SK-N-SH (cell line): ENCODE results near the gene AP4B1. TPM values are rescaled to one million over a fixed set of nuclear protein-coding genes. Genes with fewer than 3 reads are reported as not detected.

Experiments
- CTCF ChIA-PET: fragments of 300-600, 350-600 bp; formaldehyde crosslinking; extraction: SDS; loops from one replicate; lab custom pipeline; 2021; lab: Yijun Ruan, JAX
- POLR2A ChIA-PET: fragments of 350-600 bp; sonication (Branson Sonifier 250); formaldehyde crosslinking; extraction: SDS; loops from one replicate; lab custom pipeline; 2020; ENCODE audit warnings: antibody characterized with exemption, inconsistent platforms; lab: Yijun Ruan, JAX
- DNase-seq: peaks from one replicate; pipeline ENCODE4 v3.0.0; 2012
- H2AFZ ChIP-seq: fragments of 200-600 bp; sonication (generic); 2 replicates; pipeline ENCODE4 v1.8.1; 2016; ENCODE audit warnings: antibody characterized with exemption, mild to moderate bottlenecking, low read depth
- H3F3A ChIP-seq: fragments of 200-600 bp; sonication (generic); replicated peaks from 2 replicates; pipeline ENCODE3; 2016; ENCODE audit warnings: antibody characterized with exemption, mild to moderate bottlenecking; ENCODE audit not compliant: insufficient read depth
- H3K27ac ChIP-seq, 2 experiments: fragments of 200-500 bp in 1 of 2; fragments of 200-600 bp in 1 of 2; sonication (Bioruptor generic) in 1 of 2; sonication (generic), shearing (Covaris generic) in 1 of 2; 2 replicates each; pipeline versions ENCODE4 v1.5.1 to v1.6.1; 2014 to 2016; ENCODE audit warnings: low read depth in 2 of 2, inconsistent platforms in 1 of 2, low read length in 1 of 2, mild to moderate bottlenecking in 1 of 2, mixed read lengths in 1 of 2
- H3K27me3 ChIP-seq: fragments of 200-600 bp; sonication (generic), shearing (Covaris generic); 2 replicates; pipeline ENCODE4 v1.6.1; 2016; ENCODE audit warnings: mixed run types; ENCODE audit not compliant: insufficient read depth
- H3K36me3 ChIP-seq, 2 experiments: fragments of 200-500 bp in 1 of 2; fragments of 200-600 bp in 1 of 2; sonication (Bioruptor generic) in 1 of 2; sonication (generic) in 1 of 2; replicated peaks in 1 of 2; 2 replicates each; pipeline versions ENCODE3 to v1.5.1; 2014 to 2016; ENCODE audit warnings: low read length in 1 of 2, mild to moderate bottlenecking in 1 of 2; ENCODE audit not compliant: insufficient read depth in 2 of 2, control insufficient read depth in 1 of 2
- H3K4me1 ChIP-seq, 2 experiments: fragments of 200-500 bp in 1 of 2; fragments of 200-600 bp in 1 of 2; sonication (Bioruptor generic) in 1 of 2; sonication (generic), shearing (Covaris generic) in 1 of 2; 2 replicates each; pipeline versions ENCODE4 v1.5.1 to v1.6.1; 2014 to 2016; ENCODE audit warnings: low read depth in 1 of 2, low read length in 1 of 2, mixed run types in 1 of 2; ENCODE audit not compliant: insufficient read depth in 2 of 2, control insufficient read depth in 1 of 2
- H3K4me2 ChIP-seq: fragments of 200-600 bp; sonication (generic), shearing (Covaris generic); 2 replicates; pipeline ENCODE4 v1.6.1; 2017; ENCODE audit warnings: mixed run types
- H3K4me3 ChIP-seq, 2 experiments: fragments of 200-500 bp in 1 of 2; fragments of 200-600 bp in 1 of 2; sonication (Bioruptor generic) in 1 of 2; sonication (generic), shearing (Covaris generic) in 1 of 2; 2 replicates each; pipeline versions ENCODE4 v1.5.1 to v1.8.1; 2014 to 2016; ENCODE audit warnings: low read depth in 2 of 2, inconsistent platforms in 1 of 2, low read length in 1 of 2, mild to moderate bottlenecking in 1 of 2, mixed read lengths in 1 of 2, moderate library complexity in 1 of 2
- H3K79me2 ChIP-seq: fragments of 200-600 bp; sonication (generic); 2 replicates; pipeline ENCODE4 v1.8.1; 2017; ENCODE audit warnings: mild to moderate bottlenecking; ENCODE audit not compliant: insufficient read depth
- H3K9ac ChIP-seq: fragments of 200-600 bp; sonication (generic); 2 replicates; pipeline ENCODE4 v1.6.1; 2017; ENCODE audit warnings: mixed run types
- H3K9me2 ChIP-seq: fragments of 200-600 bp; sonication (generic); 2 replicates; pipeline ENCODE4 v1.6.1; 2017; ENCODE audit warnings: mixed run types
- H3K9me3 ChIP-seq: fragments of 200-600 bp; sonication (generic); 2 replicates; pipeline ENCODE4 v1.6.1; 2017; ENCODE audit warnings: mixed run types, mild to moderate bottlenecking, moderate library complexity
- H4K20me1 ChIP-seq: fragments of 200-600 bp; sonication (generic); 2 replicates; pipeline ENCODE4 v1.6.1; 2017; ENCODE audit warnings: mild to moderate bottlenecking, mixed run types; ENCODE audit not compliant: insufficient read depth
- ELF1 ChIP-seq: IDR thresholded peaks from 2 replicates; pipeline ENCODE4 v1.4.0; 2012
- GABPA ChIP-seq: IDR thresholded peaks from 2 replicates; pipeline ENCODE4 v1.4.0; 2012; ENCODE audit warnings: low read depth, mild to moderate bottlenecking
- JUND ChIP-seq: IDR thresholded peaks from 2 replicates; pipeline ENCODE4 v1.4.0; 2012
- MEF2A ChIP-seq: IDR thresholded peaks from 2 replicates; pipeline ENCODE4 v1.4.0; 2012; ENCODE audit warnings: low read depth, borderline replicate concordance
- NRF1 ChIP-seq: IDR thresholded peaks from 2 replicates; pipeline ENCODE4 v1.6.1; 2012; ENCODE audit warnings: low read depth, mild to moderate bottlenecking, low read length
- POLR2AphosphoS5 ChIP-seq: IDR thresholded peaks from 2 replicates; pipeline ENCODE4 v1.6.1; 2012; ENCODE audit warnings: low read depth, low read length
- RFX5 ChIP-seq: IDR thresholded peaks from 2 replicates; pipeline ENCODE4 v1.6.1; 2012; ENCODE audit warnings: mild to moderate bottlenecking, improper control_type of control experiment, low read length
- SMC3 ChIP-seq: IDR thresholded peaks from 2 replicates; pipeline ENCODE4 v1.6.1; 2012; ENCODE audit warnings: low read depth, low read length, improper control_type of control experiment
- WGBS: methylation state at CpG from one replicate; pipeline ENCODE4 v1.1.6; 2017; ENCODE audit warnings: low lambda C conversion rate; 5-methylcytosine and 5-hydroxymethylcytosine counted together
- polyA plus RNA-seq, 3 experiments: library from polyadenylated mRNA; depleted of rRNA; stranded (reverse); fragments of >200 nt; gene quantifications; 2 replicates each; pipeline ENCODE4 v1.2.3, GENCODE V29; 2012
- TF ChIP-seq, protein P1 (sequence below): IDR thresholded peaks from 2 replicates; pipeline ENCODE4 v1.4.0; 2012; ENCODE audit warnings: low read depth, borderline replicate concordance
- TF ChIP-seq, protein P2 (sequence below): IDR thresholded peaks from 2 replicates; pipeline ENCODE4 v1.4.0; 2012; ENCODE audit warnings: low read depth
- TF ChIP-seq, protein P3 (sequence below): IDR thresholded peaks from 2 replicates; pipeline ENCODE4; 2012
- TF ChIP-seq, protein P4 (sequence below): IDR thresholded peaks from 2 replicates; pipeline ENCODE4 v1.4.0; 2012; ENCODE audit warnings: low read depth, borderline replicate concordance

AP4B1 gene
- polyA plus RNA-seq, 1 of the 3 experiments (the other 2 are of a cell fraction) = 11.5 TPM

DNA sequence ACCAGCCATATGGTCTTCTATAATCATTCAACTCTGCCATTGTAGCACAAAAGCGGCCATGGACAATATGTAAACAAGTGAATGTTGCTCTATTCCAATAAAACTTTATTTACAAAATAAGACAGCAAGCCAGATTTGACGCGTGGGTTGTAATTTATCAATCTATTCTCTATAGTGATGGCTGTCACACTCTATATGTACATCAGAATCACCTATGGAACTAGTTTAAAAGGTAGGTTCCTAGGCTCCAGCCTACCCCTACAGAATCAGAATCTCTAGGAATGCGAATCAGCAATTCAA, 24.9 kb downstream of the AP4B1 start (continued):
- TF ChIP-seq, protein P1, sequence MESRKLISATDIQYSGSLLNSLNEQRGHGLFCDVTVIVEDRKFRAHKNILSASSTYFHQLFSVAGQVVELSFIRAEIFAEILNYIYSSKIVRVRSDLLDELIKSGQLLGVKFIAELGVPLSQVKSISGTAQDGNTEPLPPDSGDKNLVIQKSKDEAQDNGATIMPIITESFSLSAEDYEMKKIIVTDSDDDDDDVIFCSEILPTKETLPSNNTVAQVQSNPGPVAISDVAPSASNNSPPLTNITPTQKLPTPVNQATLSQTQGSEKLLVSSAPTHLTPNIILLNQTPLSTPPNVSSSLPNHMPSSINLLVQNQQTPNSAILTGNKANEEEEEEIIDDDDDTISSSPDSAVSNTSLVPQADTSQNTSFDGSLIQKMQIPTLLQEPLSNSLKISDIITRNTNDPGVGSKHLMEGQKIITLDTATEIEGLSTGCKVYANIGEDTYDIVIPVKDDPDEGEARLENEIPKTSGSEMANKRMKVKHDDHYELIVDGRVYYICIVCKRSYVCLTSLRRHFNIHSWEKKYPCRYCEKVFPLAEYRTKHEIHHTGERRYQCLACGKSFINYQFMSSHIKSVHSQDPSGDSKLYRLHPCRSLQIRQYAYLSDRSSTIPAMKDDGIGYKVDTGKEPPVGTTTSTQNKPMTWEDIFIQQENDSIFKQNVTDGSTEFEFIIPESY = no peak

DNA sequence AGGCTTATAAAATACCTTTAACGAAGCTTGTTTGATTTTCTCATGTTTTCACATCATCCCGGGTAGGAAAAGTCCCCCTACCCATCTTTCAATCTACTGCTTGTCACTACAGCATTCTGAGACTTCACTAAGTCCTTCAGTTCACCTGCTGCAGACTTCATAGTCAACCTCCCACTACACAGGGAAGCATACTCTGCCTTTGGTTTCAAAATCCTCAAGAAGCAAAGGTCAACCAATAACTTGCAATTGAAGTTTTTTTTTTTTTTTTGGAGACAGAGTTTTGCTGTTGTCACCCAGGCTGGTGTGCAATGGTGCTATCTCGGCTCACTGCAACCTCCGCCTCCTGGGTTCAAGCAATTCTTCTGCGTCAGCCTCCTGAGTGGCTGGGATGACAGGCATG, 28.4 kb downstream of the AP4B1 start:
- H3K27ac ChIP-seq = no peak overlapping the region
- WGBS = 80% methylated on average over 5 of the region's 5 CpGs
- H3K79me2 ChIP-seq = no peaks in the 10 kb centered on the region
- no peaks in the 10 kb centered on the region for H3K9me3 ChIP-seq
- no peaks in the 10 kb centered on the region for H4K20me1 ChIP-seq
- H2AFZ ChIP-seq = no peak overlapping the region
- H3K9ac ChIP-seq = no peak overlapping the region
- TF ChIP-seq ELF1 = no peak
- TF ChIP-seq, protein P2, sequence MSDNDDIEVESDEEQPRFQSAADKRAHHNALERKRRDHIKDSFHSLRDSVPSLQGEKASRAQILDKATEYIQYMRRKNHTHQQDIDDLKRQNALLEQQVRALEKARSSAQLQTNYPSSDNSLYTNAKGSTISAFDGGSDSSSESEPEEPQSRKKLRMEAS = no peak
- no peak for TF ChIP-seq GABPA
- no peak for TF ChIP-seq NRF1
- TF ChIP-seq, protein P3, sequence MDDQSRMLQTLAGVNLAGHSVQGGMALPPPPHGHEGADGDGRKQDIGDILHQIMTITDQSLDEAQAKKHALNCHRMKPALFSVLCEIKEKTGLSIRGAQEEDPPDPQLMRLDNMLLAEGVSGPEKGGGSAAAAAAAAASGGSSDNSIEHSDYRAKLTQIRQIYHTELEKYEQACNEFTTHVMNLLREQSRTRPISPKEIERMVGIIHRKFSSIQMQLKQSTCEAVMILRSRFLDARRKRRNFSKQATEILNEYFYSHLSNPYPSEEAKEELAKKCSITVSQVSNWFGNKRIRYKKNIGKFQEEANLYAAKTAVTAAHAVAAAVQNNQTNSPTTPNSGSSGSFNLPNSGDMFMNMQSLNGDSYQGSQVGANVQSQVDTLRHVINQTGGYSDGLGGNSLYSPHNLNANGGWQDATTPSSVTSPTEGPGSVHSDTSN = no peak
- TF ChIP-seq POLR2AphosphoS5 = no peak
- TF ChIP-seq, protein P1 = no peak
- TF ChIP-seq, protein P4, sequence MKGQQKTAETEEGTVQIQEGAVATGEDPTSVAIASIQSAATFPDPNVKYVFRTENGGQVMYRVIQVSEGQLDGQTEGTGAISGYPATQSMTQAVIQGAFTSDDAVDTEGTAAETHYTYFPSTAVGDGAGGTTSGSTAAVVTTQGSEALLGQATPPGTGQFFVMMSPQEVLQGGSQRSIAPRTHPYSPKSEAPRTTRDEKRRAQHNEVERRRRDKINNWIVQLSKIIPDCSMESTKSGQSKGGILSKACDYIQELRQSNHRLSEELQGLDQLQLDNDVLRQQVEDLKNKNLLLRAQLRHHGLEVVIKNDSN = no peak
- no peak for TF ChIP-seq MEF2A
- TF ChIP-seq SMC3 = no peak
- TF ChIP-seq JUND = no peak
- no peak for TF ChIP-seq RFX5
- H3F3A ChIP-seq = no peaks in the 10 kb centered on the region
- no peak for DNase-seq
- no peaks in the 10 kb centered on the region for H3K36me3 ChIP-seq
- H3K4me2 ChIP-seq = no peak overlapping the region
- no peaks in the 10 kb centered on the region for H3K27me3 ChIP-seq
- H3K4me1 ChIP-seq = 0 out of 4 replicates have a peak, but pooled peaks cover 0 to 4% of the 10 kb centered on the region in 2 experiments
- POLR2A ChIA-PET = no interaction called here
- no peak overlapping the region for H3K4me3 ChIP-seq
- no peaks in the 10 kb centered on the region for H3K9me2 ChIP-seq
- CTCF ChIA-PET = interaction anchor here (1.3 kb wide), 1 partner anchor 10 kb away, joined by 5 read pairs; no protein-coding TSS in a partner anchor
